ENCODE measurements around the gene USH1G. TPM values are rescaled to one million over a fixed set of nuclear protein-coding genes. Genes with fewer than 3 reads are reported as not detected.
A peak's percentile ranks its signal among the peaks of the same experiment; 100 is the strongest.

The USH1G gene
- total RNA-seq, 1 donor from 2014 or later, result 2.9 TPM

DNA sequence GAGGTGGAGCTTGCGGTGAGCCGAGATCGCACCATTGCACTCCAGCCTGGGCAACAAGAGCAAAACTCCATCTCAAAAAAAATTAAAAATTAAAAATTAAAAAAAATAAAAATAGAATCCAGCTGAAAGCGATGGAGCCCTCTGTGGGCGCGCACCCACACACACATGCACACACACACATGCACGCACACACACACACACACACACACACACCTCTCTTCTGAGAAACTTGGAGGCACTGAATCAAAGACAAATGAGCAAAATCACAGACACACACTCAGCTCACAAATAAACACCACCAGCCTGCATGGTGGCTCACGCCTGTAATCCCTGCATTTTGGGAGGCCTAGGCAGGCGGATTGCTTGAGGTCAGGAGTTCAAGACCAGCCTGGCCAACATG is 20.0 kb downstream of the USH1G start:
- DNase-seq, result no peak

DNA sequence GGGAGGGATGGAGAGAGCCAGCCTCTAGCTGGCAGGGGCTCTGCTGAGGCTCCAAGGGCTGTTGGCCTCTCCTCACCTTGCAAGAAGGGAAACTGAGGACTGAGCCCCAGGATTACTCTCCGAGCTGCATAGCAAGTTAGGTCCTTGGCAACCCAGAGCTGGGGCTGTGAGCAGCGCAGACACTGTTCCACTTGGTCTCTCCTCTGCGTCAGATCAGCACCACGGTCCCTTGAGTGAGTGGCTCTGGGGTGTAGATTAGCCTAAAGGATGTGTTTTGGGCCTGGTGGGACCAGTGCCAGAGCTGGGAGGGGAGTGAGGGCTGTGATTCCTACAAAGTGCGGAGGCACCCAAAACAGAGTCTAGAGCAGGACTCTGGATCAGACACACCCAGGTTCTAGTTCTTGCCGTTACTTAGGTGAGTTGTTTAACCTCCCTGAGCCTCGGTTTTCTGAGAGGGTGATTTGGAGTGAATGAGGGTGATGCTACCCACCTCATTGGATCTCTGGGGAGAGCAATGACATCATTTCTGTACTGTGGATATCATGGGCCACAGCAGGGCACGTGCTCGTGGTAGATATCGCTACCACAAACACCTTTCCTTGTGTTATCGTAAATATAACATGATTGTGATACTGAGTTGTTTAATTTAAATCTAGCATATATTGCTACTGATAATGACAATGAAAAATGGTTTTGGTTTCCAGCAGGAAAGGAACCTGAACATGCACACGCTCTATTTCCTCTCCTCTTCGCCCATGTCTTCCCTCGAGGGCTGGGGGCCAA is 21.5 kb downstream of the USH1G start:
- DNase-seq, result no peak

DNA sequence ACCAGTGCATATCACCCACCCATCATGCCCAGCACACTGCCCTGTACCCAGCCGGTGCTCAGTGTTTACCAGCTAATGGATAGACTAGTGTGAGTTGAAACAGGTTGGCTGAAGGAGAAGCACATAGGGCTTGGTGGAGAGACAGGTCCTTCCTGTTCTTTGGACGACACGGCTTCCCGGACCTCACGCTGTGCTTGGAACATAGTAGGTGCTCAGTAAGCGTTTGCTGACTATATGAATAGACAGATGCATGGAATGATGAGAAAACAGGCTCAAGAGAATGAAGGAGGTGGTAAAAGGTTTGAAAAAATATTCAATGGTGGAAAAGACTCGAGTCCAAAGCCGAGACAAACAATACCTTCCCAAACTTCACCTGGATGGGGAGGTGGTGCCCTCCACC is 22.8 kb downstream of the USH1G start:
- no peak for DNase-seq

DNA sequence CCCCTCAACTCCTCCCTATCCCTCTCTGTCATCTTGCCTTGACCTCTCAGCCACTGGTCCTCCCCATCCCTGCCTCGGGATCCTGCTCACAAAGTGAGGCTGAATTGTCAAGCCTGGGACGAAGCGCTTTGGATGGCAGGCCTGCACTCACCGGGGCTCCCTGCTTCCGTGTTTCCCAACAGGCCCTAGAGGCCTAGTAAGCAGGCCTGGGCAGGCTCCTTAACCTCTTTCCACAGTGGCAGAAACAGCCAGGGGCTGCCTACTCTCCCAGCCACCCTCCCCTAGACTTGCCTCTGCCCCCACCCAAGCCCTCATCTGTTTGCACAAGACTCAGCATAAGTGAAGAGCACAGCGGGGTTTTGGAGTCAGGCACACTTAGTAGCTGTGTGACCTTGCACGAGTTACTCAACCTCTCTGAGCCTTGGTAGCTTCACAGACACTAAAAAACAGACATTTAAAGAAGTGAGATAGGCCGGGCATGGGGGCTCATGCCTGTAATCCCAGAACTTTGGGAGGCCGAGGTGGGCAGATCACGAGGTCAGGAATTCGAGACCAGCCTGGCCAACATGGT is 24.6 kb downstream of the USH1G start:
- peak; percentile 44 for DNase-seq

DNA sequence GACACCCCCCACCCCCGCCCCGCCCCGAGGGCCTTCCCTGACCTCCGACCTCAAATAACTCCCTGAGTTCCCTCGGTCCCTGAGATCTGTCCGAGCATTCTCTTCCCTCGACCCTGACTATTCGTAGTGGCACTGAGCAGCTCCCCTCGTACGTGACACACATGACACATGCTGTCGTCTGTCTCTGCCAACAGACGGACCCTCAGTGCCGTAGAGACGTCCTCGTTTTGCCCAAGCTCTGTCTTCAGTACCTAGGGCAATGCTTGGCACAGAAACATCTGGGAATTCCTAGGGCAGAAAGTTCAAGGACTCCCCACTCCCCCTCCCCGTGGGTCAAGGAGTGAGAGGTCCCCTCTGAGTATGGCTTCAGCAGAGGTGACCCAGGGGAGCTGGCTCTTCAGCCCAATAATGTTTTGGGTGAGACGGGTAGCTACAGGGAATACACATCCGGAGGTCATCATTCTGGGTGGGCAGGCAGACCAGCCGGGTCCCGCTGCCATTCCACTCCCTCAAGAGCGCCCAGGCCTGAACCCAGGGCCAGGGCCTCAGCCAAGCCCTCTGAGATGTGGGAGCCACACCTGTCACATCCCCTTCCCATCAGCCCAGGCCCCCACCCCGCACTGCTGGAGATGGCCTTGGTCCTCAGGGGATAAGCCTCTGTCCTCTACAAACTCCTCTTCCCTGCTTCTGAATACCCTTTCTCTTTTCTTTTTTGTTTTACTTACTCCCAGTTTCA is 29.0 kb downstream of the USH1G start:
- DNase-seq, result no peak

DNA sequence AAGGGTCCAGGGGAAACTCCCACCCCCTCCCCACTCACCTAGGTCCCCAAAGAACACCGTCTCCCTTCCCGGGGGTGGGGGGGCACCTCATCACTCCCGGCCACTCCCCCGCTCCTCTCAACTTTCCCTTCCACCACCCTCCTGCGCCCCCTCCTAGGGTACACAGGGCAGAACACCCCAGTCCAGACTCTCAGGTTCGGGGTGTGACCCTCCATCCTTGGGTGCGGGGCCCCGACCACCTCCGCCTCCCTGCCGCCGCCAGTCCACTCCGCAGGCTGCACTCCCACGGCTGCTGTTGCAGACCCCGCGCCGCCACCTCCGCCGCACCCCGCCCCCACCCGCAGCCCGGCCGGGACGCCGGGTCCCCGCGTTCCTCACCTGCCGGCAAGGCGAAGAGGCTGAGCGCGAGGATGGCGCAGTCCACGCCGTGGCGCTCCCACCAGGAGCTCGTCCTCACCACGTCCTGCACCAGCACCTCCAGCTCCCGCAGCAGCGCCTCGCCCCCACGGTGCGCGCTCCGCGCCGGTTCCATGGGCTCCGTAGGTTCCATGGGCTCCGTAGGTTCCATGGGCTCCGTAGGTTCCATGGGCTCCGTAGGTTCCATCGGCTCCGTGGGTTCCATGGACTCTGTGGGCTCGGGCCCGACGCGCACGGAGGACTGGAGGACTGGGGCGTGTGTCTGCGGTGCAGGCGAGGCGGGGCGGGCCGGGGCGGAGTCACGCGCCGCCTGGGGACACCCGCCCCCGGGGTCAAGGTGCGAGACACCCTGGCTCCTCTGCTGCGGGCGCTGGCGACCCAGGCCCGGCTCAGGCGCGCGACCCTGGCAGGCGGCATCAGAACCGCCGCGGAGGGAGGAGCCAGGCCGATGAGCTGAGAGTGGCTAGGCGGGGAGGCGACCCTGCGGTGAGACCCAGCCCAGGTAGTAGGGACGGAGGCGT is 29.8 kb downstream of the USH1G start, which contains the start of gene FADS6:
Gene FADS6, minus strand, starts transcription at position 660 of the 938 bp plus-strand sequence. Its CDS starts 38 bp downstream, at position 622.
- no peak for DNase-seq

DNA sequence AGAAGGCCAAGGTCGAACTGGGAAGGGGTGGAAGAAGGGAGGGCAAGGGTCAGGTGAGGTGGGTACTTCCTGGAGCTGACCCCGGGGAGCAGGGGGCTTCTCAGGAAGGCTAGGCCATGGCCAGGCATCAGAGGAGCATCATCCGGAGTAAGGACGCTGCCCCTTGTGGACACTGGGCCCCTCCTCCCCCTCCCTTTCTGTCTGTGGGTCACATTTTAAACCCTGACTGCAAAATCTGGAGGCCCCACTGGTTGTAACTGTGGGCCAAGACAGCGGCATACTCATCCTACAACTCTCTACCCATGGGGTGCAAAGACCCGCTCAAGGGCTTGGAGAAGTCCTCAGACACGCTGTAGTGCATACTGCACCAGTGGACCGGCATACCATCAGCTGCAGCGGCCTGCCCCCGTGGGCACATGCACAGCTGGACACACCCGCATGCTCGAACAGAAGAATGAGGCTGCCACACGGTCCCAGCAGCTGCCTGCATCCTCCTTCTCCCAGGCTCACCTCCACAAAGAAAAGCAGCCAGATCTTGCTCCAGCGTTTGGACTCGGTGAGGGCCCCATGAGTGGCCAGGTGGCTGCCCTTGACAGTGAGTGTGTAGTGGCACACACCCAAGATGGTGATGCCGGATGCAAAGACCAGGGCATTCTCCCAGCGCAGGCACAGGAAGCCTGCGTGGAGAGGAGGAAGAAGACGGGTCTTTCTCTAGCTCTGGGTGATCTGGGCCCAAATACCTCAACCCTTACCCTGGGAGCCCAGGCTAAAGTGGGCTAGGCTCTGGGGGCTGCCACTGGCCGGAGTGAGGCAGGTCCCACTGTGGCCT is 30.8 kb downstream of the USH1G start:
- no peak for DNase-seq

DNA sequence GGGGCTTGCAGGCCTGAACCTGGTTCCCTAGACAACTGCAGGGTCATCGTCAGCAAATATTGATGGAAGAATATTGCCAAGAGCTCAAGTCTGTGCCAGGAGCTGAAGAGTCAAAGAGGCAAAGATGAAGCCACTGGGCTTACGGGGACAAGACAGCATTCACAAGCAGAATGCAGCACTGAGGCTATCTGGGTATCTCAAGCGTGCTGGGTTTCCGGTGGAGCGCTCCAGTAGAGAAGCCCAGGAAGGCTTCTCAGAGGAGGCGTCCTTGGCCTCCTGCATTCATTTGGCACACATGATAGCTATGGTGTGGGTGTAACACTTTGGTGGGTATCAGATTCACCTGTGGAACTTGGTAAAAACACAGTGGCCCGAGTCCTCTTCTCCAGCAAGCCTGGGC is 32.5 kb downstream of the USH1G start:
- no peak for DNase-seq

DNA sequence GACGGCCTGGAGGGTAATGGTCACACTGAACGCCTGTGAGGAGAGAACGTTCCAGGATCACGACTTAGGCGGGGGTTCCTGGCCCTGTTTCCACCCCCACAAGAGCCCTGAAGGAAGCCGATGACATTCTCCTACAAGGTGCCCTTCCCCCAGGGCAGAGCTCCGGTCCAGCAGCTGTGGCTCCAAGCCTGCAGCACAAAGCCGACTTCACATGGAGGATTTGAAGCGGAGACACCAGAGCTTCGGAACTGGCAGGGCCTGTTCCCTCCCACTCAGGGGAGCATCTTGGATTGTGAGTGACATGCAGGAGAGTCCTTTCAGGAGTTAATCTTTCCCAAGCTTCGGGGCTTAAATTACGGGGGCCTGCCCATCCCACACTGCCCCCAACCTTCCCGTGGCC is 34.6 kb downstream of the USH1G start:
- no peak for DNase-seq

DNA sequence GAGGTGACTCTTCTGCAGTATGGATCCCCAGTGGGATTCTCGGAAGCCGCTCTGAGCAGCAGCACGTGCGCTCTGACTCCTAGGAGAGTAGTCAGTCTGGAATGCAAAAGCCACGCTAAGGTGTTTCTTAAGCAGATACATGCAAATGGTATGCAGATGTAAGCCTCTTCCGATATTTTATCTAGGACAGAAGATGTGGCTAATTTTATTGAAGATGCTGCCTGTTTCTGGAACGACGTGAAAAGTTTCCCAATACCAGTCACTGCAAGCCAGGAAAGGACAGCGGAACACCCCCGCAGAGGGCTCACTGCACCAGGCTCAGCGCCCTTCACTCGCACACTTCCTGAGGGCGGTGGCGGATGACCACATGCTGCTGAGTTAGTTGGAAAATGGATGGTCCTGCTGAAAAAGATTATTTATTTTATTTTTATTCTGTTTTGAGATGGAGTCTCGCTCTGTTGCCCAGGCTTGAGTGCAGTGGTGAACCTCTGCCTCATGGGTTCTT is 39.8 kb downstream of the USH1G start:
- no peak for DNase-seq

DNA sequence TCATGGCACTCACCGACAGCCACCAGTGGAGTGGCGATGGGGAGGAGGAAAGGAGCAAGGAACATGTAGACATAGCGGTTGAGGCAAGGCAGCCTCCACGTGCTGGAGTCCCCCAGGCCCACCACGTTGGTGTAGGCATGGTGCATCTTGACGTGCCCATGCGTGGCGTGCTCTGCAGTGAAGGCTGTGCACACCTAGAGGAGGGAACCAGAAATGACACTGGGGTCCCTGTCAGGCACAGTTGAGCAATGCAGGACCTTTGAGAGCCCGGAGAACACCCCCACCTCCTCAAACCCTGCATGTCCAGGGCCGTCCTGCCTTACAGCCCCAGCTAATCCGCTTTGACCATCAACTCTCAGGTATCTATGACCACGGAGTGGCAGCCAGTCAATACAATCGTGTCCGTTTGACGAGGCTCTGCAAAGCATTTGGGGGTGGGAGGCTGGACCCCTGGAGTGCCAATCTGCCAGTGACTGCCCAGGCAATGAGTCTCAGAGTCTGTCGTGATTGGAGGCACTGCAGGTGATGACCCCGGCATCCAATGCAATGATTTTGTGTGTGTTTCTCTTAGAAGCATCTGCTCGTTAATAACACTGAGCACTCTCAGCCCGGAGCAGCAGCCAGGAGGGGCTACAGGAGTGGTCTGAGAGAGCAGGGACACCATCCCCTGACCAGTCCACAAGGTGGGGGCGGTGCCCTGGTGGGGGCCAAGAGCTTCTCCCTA is 40.4 kb downstream of the USH1G start:
- no peak for DNase-seq

DNA sequence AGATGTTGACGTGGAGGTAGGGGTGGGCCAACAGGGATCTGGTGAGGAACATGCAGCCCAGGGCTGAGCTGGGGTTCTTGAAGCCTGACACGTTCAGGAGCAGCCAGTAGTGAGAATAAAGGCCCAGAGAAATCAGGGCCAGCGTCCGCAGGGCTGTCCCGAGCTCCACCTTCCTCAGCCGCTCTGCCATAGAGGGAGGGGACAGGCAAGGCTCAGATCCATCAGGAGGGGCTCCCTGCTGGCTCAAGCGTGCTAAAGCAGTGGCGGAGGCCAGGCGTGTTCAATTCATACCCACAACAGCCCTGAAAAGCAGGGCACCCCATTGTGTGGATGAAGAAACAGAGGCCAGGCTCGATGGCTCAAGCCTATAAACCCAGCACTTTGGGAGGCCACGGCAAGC is 42.0 kb downstream of the USH1G start:
- no peak for DNase-seq

DNA sequence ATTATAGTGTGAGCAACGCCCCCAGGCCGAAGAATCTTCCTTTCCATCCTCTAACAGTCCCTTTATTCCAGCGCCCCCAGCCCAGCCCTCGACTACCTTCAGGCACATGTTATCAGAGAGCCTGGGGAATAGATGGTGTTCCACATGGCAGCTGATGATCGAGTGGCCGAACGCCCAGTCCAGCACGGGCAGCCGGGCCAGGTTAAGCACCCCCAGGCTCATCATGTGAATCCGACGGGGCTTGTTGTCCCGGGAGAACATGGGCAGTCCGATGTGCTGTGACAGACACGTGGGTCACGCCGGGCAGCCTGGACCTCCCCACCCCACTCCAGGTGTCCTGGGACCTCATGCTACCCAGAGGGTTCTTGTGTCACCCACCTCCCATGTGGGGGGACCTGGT is 43.7 kb downstream of the USH1G start:
- DNase-seq, result no peak

DNA sequence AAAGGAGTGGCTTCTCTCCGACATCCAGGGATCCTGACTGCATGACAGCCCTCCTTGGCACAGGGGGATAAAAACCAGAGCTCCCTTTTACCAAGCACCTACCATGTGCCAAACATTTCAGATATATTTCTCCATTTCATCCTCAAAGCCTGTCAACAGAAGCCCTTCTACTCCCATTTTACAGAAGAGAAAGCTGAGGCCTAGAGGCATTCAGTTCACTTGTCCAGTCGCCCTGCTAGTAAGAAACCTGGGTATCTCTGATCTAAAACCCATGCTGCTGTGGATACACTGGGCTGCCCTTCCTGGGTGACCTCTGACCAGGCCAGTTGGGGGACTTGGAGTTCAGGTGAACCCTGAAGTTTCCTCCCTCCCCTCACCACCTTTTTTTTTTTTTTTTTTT is 44.4 kb downstream of the USH1G start:
- no peak for DNase-seq

DNA sequence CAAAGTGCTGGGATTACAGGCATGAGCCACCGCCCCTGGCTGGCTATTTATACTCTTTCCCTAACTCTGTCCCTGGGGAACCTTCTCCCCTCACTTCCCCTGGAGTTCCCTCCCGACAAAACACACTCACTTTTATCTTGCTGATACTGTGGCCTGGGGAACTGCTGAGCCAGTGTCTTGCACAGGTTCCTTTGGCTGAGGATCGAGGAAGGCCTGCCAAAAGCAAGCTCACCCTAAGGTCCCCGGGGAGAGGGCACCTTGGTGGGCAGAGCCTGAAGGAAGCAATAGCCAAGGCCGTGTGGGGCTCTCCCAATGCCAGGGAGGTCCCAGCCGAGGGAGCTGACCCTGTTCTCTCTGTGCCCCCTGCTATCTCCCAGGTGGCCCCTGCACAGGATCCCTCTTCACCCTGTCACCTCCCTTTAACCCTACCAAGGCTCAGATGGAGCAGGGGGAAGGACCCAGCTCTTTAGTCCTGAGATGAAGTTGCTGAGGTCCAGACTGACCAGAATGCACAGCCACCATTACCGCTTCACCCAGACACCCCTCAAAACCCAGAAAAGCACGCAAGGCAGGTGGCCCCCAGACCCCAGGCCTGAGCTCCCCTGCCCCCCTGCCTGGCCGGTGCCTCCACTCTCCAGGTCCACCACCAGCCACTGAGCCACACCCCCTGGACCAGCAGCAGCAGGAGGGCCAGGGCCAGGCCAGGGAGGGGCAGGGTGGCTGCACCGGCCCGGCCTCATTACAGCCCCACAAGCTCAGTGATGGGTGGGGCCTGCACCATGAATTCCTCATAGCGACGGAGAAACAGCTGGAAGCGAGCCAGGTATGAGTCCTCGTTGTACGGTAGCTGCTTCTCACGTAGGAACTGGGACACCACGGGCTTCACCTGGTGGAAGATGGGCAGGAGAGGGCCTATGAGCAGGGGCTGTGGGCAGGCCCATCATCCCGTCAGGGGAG is 45.2 kb downstream of the USH1G start:
- DNase-seq, result peak; percentile 58

DNA sequence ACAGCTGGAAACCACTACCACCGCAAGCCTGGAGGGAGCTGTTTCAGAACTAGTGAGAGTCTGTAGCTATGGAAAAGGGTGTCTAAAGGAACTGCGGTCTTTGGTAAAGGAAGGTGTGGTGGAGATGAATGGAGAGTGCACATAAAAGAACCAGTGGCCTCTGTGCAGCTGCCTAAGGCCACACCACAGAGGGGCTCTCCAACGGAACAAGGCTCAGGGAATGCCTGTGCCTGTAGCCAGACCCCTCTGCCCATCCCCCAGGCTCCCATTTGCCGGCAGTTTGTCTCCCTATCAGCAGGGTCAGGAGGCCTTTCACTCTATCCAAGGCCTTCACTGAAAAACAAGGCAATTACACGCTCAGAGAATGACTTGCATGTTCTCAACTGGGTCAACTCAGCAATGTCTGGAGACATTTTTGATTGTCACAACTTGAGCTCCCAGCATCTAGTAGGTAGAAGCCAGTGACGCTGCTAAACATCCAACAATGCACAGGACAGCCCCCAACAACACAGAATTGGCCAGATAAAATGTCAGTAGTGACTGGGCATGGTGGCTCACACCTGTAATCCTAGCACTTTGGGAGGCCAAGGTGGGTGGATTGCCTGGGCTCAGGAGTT is 47.0 kb downstream of the USH1G start:
- no peak for DNase-seq

DNA sequence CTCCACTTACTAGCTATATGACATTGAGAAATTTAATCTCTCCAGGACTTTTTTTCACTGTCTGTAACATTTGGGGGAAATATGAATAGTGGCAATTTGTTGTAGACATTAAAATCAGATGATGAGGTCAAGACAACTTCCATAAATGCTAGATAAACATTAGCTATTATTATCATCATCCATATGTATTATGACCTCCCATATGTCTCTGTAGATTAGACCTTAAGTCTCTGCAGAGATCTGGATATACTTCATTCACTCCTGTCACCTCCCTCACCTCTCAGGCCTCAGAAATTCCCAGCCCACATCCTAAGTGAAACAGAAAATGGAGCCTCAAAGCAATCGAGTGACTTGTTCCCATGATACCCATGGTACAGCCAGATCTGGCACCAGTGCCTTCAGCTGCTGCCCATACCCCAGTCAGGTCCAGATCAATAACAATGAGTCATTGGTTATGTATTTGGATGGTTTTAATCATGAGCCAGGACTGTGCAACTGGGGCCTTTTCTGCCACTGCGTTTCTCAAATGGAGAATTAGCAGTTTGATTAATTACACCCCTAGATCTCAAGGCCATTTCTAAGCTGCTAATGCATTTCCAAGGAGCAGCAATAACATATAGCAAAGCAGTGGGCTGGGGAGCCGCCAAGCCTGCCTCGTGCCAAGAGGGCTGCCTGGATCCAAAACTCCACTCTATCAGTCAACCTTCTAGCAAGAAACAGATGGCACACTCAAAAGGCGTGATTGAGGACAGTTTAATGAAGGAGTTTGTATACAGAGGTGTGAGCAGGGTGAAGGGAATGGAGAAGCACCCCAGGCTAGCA is 47.7 kb downstream of the USH1G start:
- no peak for DNase-seq

DNA sequence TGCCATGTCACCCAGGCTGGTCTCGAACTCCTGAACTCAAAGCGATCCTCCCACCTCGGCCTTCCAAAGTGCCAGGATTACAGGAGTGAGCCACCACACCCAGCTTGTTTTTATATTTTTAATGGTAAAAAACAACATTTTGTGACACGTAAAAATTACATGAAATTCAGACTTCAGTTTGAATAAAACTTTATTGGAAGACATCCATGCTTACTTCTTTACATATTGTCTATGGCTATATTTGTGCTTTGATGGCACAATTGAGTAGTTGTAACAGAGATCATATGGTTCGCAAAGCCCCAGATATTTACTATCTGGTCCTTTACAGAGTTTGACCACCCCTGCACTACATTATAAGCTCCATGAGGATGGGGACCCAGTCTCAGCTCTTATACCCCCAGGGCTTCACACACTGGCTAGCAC is 48.4 kb downstream of the USH1G start:
- DNase-seq, result no peak
